Fibroblast of villous mesenchyme (primary cell): ENCODE data around the gene XYLT1. TPM values are rescaled to one million over a fixed set of nuclear protein-coding genes. Genes with fewer than 3 reads are reported as not detected.

ENCODE experiments used
- DNase-seq: peaks from one replicate; pipeline ENCODE4 v3.0.0-alpha.2; 2010; ENCODE audit warnings: low read depth
- H3K4me3 ChIP-seq: 2 replicates; pipeline ENCODE4 v1.5.1; 2011; ENCODE audit warnings: low read depth, mild to moderate bottlenecking, low read length
- CTCF ChIP-seq: IDR thresholded peaks from 2 replicates; pipeline ENCODE4 v1.5.1; 2012; ENCODE audit warnings: low read depth, mild to moderate bottlenecking, low read length; ENCODE audit not compliant: insufficient read depth
- total RNA-seq: library from RNA; depleted of rRNA; stranded (reverse); fragments of >200 nt; gene quantifications from 2 replicates; pipeline ENCODE4 v1.2.3, GENCODE V29; 2012

Gene XYLT1
- total RNA-seq, 1 donor, result 2.6 TPM

GRCh38 chr16:17160920-17161431, 309.8 kb downstream of the XYLT1 start:
- H3K4me3 ChIP-seq, result no peak overlapping the region
- no peak for TF ChIP-seq CTCF
- no peak for DNase-seq

- no peak for DNase-seq
These were observed 310.4 kb downstream of the XYLT1 start for GRCh38 chr16:17160285-17160853.

GRCh38 chr16:17159617-17160016, 311.1 kb downstream of the XYLT1 start:
- TF ChIP-seq CTCF, result no peak
- no peak for DNase-seq

More at GRCh38 chr16:17160285-17160853, 310.4 kb downstream of the XYLT1 start:
- no peak overlapping the region for H3K4me3 ChIP-seq
- TF ChIP-seq CTCF, result no peak

GRCh38 chr16:17155936-17156335, 314.8 kb downstream of the XYLT1 start:
- no peak for TF ChIP-seq CTCF
- no peak overlapping the region for H3K4me3 ChIP-seq
- no peak for DNase-seq

More at GRCh38 chr16:17159617-17160016, 311.1 kb downstream of the XYLT1 start:
- no peak overlapping the region for H3K4me3 ChIP-seq

- DNase-seq, result no peak
- H3K4me3 ChIP-seq, result no peak overlapping the region
- no peak for TF ChIP-seq CTCF
These were observed 315.3 kb downstream of the XYLT1 start for GRCh38 chr16:17155485-17155884.

GRCh38 chr16:17154981-17155380, 315.8 kb downstream of the XYLT1 start:
- no peak overlapping the region for H3K4me3 ChIP-seq
- no peak for DNase-seq
- no peak for TF ChIP-seq CTCF

- no peak for TF ChIP-seq CTCF
- DNase-seq, result no peak
These were observed 318.4 kb downstream of the XYLT1 start for GRCh38 chr16:17152311-17152710.

More at GRCh38 chr16:17152311-17152710, 318.4 kb downstream of the XYLT1 start:
- H3K4me3 ChIP-seq, result no peak overlapping the region
